HL-60 (cell line): Measurements from ENCODE around the gene COL18A1.

ENCODE experiments used
- GABPA ChIP-seq: IDR thresholded peaks from 2 replicates; pipeline ENCODE4 v1.6.1; 2012; ENCODE audit warnings: low read depth
- POLR2AphosphoS5 ChIP-seq: IDR thresholded peaks from 2 replicates; pipeline ENCODE4 v1.6.1; 2012; ENCODE audit warnings: low read depth
- TF ChIP-seq, protein P1 (sequence below): IDR thresholded peaks from one replicate; pipeline ENCODE4 v1.5.1; 2011; ENCODE audit warnings: low read length, control low read depth, inconsistent platforms; ENCODE audit not compliant: insufficient read depth
- TF ChIP-seq, protein P2 (sequence below): IDR thresholded peaks from 2 replicates; pipeline ENCODE4 v1.6.1; 2012; ENCODE audit warnings: low read depth; ENCODE audit not compliant: insufficient replicate concordance

DNA sequence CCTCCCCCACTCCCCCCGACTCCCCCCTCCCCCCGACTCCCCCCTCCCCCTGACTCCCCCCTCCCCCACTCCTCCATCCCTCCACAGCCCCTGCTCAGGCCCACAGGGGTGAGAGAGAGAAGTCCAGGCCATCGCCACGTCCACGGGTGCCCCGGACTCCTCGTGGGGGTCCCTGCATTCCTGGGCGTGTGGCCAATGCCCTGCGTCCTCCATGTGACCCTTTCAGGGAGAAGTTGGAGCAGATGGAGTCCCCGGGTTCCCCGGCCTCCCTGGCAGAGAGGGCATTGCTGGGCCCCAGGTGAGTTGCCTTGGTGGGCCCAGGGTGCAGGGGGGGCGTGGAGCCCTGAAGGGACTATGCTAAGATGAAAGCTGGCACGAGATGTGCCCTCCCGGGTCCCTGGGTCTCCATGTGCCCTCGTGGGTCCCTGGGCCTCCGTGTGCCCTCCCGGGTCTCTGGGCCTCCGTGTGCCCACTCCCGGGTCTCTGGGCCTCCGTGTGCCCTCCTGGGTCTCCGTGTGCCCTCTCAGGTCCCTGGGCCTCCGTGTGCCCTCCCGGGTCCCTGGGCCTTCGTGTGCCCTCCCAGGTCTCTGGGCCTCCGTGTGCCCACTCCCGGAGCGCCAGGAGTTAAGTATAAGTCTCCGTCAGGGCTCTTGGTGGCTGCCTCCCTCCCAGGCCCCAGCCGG is 85.2 kb downstream of the COL18A1 start:
- TF ChIP-seq, protein P1, sequence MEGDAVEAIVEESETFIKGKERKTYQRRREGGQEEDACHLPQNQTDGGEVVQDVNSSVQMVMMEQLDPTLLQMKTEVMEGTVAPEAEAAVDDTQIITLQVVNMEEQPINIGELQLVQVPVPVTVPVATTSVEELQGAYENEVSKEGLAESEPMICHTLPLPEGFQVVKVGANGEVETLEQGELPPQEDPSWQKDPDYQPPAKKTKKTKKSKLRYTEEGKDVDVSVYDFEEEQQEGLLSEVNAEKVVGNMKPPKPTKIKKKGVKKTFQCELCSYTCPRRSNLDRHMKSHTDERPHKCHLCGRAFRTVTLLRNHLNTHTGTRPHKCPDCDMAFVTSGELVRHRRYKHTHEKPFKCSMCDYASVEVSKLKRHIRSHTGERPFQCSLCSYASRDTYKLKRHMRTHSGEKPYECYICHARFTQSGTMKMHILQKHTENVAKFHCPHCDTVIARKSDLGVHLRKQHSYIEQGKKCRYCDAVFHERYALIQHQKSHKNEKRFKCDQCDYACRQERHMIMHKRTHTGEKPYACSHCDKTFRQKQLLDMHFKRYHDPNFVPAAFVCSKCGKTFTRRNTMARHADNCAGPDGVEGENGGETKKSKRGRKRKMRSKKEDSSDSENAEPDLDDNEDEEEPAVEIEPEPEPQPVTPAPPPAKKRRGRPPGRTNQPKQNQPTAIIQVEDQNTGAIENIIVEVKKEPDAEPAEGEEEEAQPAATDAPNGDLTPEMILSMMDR: no peak
- TF ChIP-seq POLR2AphosphoS5: no peak
- no peak for TF ChIP-seq GABPA
- TF ChIP-seq, protein P2, sequence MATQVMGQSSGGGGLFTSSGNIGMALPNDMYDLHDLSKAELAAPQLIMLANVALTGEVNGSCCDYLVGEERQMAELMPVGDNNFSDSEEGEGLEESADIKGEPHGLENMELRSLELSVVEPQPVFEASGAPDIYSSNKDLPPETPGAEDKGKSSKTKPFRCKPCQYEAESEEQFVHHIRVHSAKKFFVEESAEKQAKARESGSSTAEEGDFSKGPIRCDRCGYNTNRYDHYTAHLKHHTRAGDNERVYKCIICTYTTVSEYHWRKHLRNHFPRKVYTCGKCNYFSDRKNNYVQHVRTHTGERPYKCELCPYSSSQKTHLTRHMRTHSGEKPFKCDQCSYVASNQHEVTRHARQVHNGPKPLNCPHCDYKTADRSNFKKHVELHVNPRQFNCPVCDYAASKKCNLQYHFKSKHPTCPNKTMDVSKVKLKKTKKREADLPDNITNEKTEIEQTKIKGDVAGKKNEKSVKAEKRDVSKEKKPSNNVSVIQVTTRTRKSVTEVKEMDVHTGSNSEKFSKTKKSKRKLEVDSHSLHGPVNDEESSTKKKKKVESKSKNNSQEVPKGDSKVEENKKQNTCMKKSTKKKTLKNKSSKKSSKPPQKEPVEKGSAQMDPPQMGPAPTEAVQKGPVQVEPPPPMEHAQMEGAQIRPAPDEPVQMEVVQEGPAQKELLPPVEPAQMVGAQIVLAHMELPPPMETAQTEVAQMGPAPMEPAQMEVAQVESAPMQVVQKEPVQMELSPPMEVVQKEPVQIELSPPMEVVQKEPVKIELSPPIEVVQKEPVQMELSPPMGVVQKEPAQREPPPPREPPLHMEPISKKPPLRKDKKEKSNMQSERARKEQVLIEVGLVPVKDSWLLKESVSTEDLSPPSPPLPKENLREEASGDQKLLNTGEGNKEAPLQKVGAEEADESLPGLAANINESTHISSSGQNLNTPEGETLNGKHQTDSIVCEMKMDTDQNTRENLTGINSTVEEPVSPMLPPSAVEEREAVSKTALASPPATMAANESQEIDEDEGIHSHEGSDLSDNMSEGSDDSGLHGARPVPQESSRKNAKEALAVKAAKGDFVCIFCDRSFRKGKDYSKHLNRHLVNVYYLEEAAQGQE: no peak
